SK-N-SH treated with all-trans-retinoic acid at 6 μM for 48 hours (cell line): ENCODE measurements around the gene CCSER1.
"Not testable (repeated sequence)": the region's sequence is repeated elsewhere in the genome, so short reads cannot be mapped to it uniquely, and the experiment has no call there.

Source experiments
- ATAC-seq: fragments of 200-7000 bp; cut with Tn5 transposase; 3 replicates; pipeline ENCODE4 v1.9.1; 2020; ENCODE audit warnings: mild to moderate bottlenecking, moderate library complexity
- BACH2 ChIP-seq: fragments of 250-450 bp; sonication (Bioruptor Pico); IDR thresholded peaks from 2 replicates; pipeline ENCODE4 v1.9.0; 2021; ENCODE audit warnings: mild to moderate bottlenecking, borderline replicate concordance
- CREB5 ChIP-seq: fragments of 250-450 bp; sonication (Bioruptor Pico); IDR thresholded peaks from 2 replicates; pipeline ENCODE4 v1.5.1; 2020; ENCODE audit warnings: low read depth, mild to moderate bottlenecking, moderate library complexity
- CSDC2 ChIP-seq: fragments of 250-450 bp; sonication (Bioruptor Pico); IDR thresholded peaks from 2 replicates; pipeline ENCODE4 v1.5.0; 2020; ENCODE audit warnings: mild to moderate bottlenecking, moderate library complexity
- CSRNP3 ChIP-seq: fragments of 250-450 bp; sonication (Bioruptor Pico); IDR thresholded peaks from 2 replicates; pipeline ENCODE4 v1.5.1; 2021; ENCODE audit warnings: mild to moderate bottlenecking, moderate library complexity
- GLIS3 ChIP-seq: fragments of 250-450 bp; sonication (Bioruptor Pico); IDR thresholded peaks from 2 replicates; pipeline ENCODE4 v1.5.0; 2020; ENCODE audit warnings: mild to moderate bottlenecking, moderate library complexity
- ISL1 ChIP-seq: fragments of 250-450 bp; sonication (Bioruptor Pico); IDR thresholded peaks from 2 replicates; pipeline ENCODE4 v2.1.2; 2022; ENCODE audit warnings: mild to moderate bottlenecking, moderate library complexity
- OSR1 ChIP-seq: fragments of 250-450 bp; sonication (Bioruptor Pico); IDR thresholded peaks from 2 replicates; pipeline ENCODE4 v1.8.0; 2022; ENCODE audit warnings: moderate library complexity, mild to moderate bottlenecking, inconsistent platforms
- PPARA ChIP-seq: fragments of 250-450 bp; sonication (Bioruptor Pico); IDR thresholded peaks from 2 replicates; pipeline ENCODE4 v1.5.0; 2020; ENCODE audit warnings: mild to moderate bottlenecking, borderline replicate concordance
- RARB ChIP-seq: fragments of 250-450 bp; sonication (Bioruptor Pico); IDR thresholded peaks from 2 replicates; pipeline ENCODE4 v1.8.0; 2021; ENCODE audit warnings: mild to moderate bottlenecking, moderate library complexity
- SNAI2 ChIP-seq: fragments of 250-450 bp; sonication (Bioruptor Pico); IDR thresholded peaks from 2 replicates; pipeline ENCODE4 v1.5.0; 2020; ENCODE audit warnings: mild to moderate bottlenecking, moderate library complexity
- TOX ChIP-seq: fragments of 250-450 bp; sonication (Bioruptor Pico); IDR thresholded peaks from 2 replicates; pipeline ENCODE4 v1.8.0; 2021; ENCODE audit warnings: mild to moderate bottlenecking, moderate library complexity, borderline replicate concordance
- TSHZ2 ChIP-seq: fragments of 250-450 bp; sonication (Bioruptor Pico); IDR thresholded peaks from 2 replicates; pipeline ENCODE4 v1.5.0; 2020; ENCODE audit warnings: mild to moderate bottlenecking, moderate library complexity
- ZFP3 ChIP-seq: fragments of 250-450 bp; sonication (Bioruptor Pico); IDR thresholded peaks from 2 replicates; pipeline ENCODE4 v1.5.0; 2020; ENCODE audit warnings: mild to moderate bottlenecking, moderate library complexity
- ZFP30 ChIP-seq: fragments of 450-650 bp; formaldehyde crosslinking; IDR thresholded peaks from 2 replicates; pipeline ENCODE4 v1.5.0; 2022; ENCODE audit warnings: mild to moderate bottlenecking, moderate library complexity
- ZNF565 ChIP-seq: fragments of 450-650 bp; formaldehyde crosslinking; conservative IDR thresholded peaks from 2 replicates; pipeline ENCODE4 v1.5.0; 2020; ENCODE audit warnings: low read depth, mild to moderate bottlenecking, moderate library complexity
- ZNF70 ChIP-seq: fragments of 450-650 bp; formaldehyde crosslinking; IDR thresholded peaks from 2 replicates; pipeline ENCODE4 v1.5.0; 2020; ENCODE audit warnings: mild to moderate bottlenecking, moderate library complexity
- ZNF8 ChIP-seq: fragments of 450-650 bp; formaldehyde crosslinking; IDR thresholded peaks from 2 replicates; pipeline ENCODE4 v1.5.0; 2020; ENCODE audit warnings: mild to moderate bottlenecking, moderate library complexity
- TF ChIP-seq, protein P1 (sequence below): fragments of 250-450 bp; sonication (Bioruptor Pico); IDR thresholded peaks from 2 replicates; pipeline ENCODE4 v1.8.0; 2021; ENCODE audit warnings: low read depth, mild to moderate bottlenecking, moderate library complexity, borderline replicate concordance

Gene CCSER1

GRCh38 chr4:91092398-91092980, 965.3 kb downstream of the CCSER1 start:
- TF ChIP-seq TSHZ2 (CRISPR knock-in tag) = no peak
- no peak for TF ChIP-seq ISL1
- no peak for TF ChIP-seq ZFP3 (CRISPR knock-in tag)
- no peak for TF ChIP-seq SNAI2
- no peak for ATAC-seq

- not testable (repeated sequence) for ATAC-seq
These were observed 967.0 kb downstream of the CCSER1 start for GRCh38 chr4:91094220-91094619.

- no peak for ATAC-seq
- TF ChIP-seq TSHZ2 (CRISPR knock-in tag) (no peak), CSDC2 (CRISPR knock-in tag) (no peak), ZFP30 (CRISPR knock-in tag) (no peak), SNAI2 (no peak), CSRNP3 (no peak), ZNF70 (CRISPR knock-in tag) (no peak), ZNF565 (CRISPR knock-in tag) (no peak), ISL1 (no peak), RARB (CRISPR knock-in tag) (no peak)
These were observed 972.5 kb downstream of the CCSER1 start for GRCh38 chr4:91099666-91100065.

DNA sequence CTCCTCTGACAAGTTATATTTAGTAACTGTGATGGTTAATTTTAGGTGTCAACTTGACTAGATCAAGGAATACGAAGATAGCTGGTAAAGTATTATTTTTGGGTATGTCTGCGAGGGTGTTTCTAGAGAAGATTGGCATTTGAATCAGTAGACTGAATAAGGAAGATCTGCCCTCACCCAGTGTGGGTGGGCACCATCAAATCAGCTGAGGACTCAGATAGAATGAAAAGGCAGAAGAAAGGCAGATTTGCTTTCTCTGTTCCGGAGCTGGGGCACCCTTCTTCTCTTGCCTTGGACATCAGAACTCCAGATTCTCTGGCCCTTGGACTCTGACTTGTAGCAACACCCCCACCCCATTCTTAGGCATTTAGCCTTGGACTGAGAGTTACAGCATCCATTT, 981.6 kb downstream of the CCSER1 start:
- TF ChIP-seq ZFP3 (CRISPR knock-in tag) (no peak), OSR1 (CRISPR knock-in tag) (no peak)
- no peak for ATAC-seq

DNA sequence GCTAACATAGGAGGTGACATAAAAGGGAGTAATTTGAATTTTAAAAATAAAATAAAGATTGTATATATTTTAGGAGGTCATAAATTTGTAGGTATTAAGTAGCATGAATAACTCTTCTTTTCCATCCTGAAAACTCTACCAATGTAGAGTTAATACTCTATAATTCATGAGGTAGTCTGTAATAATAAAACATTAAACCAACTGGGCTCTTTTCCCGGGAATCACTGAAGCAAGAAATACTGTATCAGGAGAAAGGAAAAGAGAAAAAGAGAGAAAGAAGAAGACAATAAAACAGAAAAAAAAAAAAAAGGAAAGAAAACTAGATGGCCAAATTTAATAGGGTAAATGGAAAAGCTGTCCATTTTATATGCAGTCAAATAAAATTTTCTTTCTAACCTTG, 984.4 kb downstream of the CCSER1 start:
- no peak for ATAC-seq
- no peak for TF ChIP-seq RARB (CRISPR knock-in tag)
- no peak for TF ChIP-seq BACH2 (CRISPR knock-in tag)
- TF ChIP-seq TOX = no peak
- no peak for TF ChIP-seq OSR1 (CRISPR knock-in tag)
- no peak for TF ChIP-seq CSDC2 (CRISPR knock-in tag)
- TF ChIP-seq ZFP3 (CRISPR knock-in tag) = no peak
- TF ChIP-seq ZNF8 (CRISPR knock-in tag) = no peak
- TF ChIP-seq TSHZ2 (CRISPR knock-in tag) = no peak
- TF ChIP-seq CREB5 (CRISPR knock-in tag) = no peak
- TF ChIP-seq, protein P1, sequence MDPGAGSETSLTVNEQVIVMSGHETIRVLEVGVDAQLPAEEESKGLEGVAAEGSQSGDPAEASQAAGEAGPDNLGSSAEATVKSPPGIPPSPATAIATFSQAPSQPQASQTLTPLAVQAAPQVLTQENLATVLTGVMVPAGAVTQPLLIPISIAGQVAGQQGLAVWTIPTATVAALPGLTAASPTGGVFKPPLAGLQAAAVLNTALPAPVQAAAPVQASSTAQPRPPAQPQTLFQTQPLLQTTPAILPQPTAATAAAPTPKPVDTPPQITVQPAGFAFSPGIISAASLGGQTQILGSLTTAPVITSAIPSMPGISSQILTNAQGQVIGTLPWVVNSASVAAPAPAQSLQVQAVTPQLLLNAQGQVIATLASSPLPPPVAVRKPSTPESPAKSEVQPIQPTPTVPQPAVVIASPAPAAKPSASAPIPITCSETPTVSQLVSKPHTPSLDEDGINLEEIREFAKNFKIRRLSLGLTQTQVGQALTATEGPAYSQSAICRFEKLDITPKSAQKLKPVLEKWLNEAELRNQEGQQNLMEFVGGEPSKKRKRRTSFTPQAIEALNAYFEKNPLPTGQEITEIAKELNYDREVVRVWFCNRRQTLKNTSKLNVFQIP (CRISPR knock-in tag) = no peak
- TF ChIP-seq PPARA (CRISPR knock-in tag) = no peak
- TF ChIP-seq GLIS3 (CRISPR knock-in tag) = no peak
- no peak for TF ChIP-seq CSRNP3
- no peak for TF ChIP-seq ZFP30 (CRISPR knock-in tag)
